HepG2 (cell line): Measurements from ENCODE around the gene LIME1. TPM values are rescaled to one million over a fixed set of nuclear protein-coding genes. Genes with fewer than 3 reads are reported as not detected.

Experiments used
- ARNT2 ChIP-seq: sonication (generic); formaldehyde crosslinking; IDR thresholded peaks from 2 replicates; pipeline ENCODE4 v1.8.0; 2022; ENCODE audit warnings: mild to moderate bottlenecking, low read depth, missing genetic modification reagents, moderate library complexity
- ATAD3A ChIP-seq: sonication (generic); formaldehyde crosslinking; IDR thresholded peaks from 2 replicates; pipeline ENCODE4 v1.4.0; 2020; ENCODE audit warnings: missing genetic modification reagents
- FLYWCH1 ChIP-seq: sonication (generic); formaldehyde crosslinking; IDR thresholded peaks from 2 replicates; pipeline ENCODE4 v1.8.1; 2023; ENCODE audit warnings: mild to moderate bottlenecking, missing genetic modification reagents
- HMG20A ChIP-seq: IDR thresholded peaks from 2 replicates; pipeline ENCODE4 v1.6.1; 2016; ENCODE audit warnings: borderline replicate concordance
- HNF4G ChIP-seq, 2 experiments: sonication (generic) in 1 of 2; formaldehyde crosslinking in 1 of 2; IDR thresholded peaks; 2 replicates each; pipeline versions ENCODE4 v1.4.0 to v1.6.1; 2011 to 2020; ENCODE audit warnings: borderline replicate concordance in 2 of 2, low read depth in 2 of 2, mild to moderate bottlenecking in 2 of 2, low read length in 1 of 2, missing genetic modification reagents in 1 of 2, moderate library complexity in 1 of 2
- IRF2 ChIP-seq: IDR thresholded peaks from 2 replicates; pipeline ENCODE4 v1.6.1; 2018; ENCODE audit warnings: missing genetic modification reagents, missing compliant biosample characterization
- MAZ ChIP-seq, 2 experiments: sonication (generic) in 1 of 2; formaldehyde crosslinking in 1 of 2; IDR thresholded peaks; 2 replicates each; pipeline versions ENCODE4 v1.5.0 to v1.6.1; 2012 to 2020; ENCODE audit warnings: low read depth in 2 of 2, mild to moderate bottlenecking in 2 of 2, borderline replicate concordance in 1 of 2, improper control_type of control experiment in 1 of 2, low read length in 1 of 2, missing genetic modification reagents in 1 of 2, moderate library complexity in 1 of 2
- MZF1 ChIP-seq: sonication (generic); formaldehyde crosslinking; IDR thresholded peaks from 2 replicates; pipeline ENCODE4 v1.8.1; 2023; ENCODE audit warnings: mild to moderate bottlenecking, missing genetic modification reagents, borderline replicate concordance
- SRF ChIP-seq: IDR thresholded peaks from 2 replicates; pipeline ENCODE4 v1.6.1; 2011; ENCODE audit warnings: mild to moderate bottlenecking, low read depth, low read length, moderate library complexity
- TBL1XR1 ChIP-seq: fragments of 150-350 bp; IDR thresholded peaks from 2 replicates; pipeline ENCODE4 v1.6.1; 2014; ENCODE audit warnings: borderline replicate concordance, low read length; ENCODE audit not compliant: partially characterized antibody
- TMF1 ChIP-seq: sonication (generic); formaldehyde crosslinking; IDR thresholded peaks from 2 replicates; pipeline ENCODE4 v1.8.1; 2022; ENCODE audit warnings: low read depth, missing genetic modification reagents
- ZEB1 ChIP-seq: IDR thresholded peaks from 2 replicates; pipeline ENCODE4 v1.6.1; 2012; ENCODE audit warnings: mild to moderate bottlenecking, low read depth, inconsistent platforms; ENCODE audit not compliant: insufficient replicate concordance
- ZNF3 ChIP-seq: IDR thresholded peaks from 2 replicates; pipeline ENCODE4 v1.7.0; 2017; ENCODE audit warnings: inconsistent platforms
- ZNF569 ChIP-seq: sonication (generic); formaldehyde crosslinking; IDR thresholded peaks from 2 replicates; pipeline ENCODE4 v1.5.0; 2020; ENCODE audit warnings: mild to moderate bottlenecking, missing genetic modification reagents, moderate library complexity, borderline replicate concordance
- ZNF761 ChIP-seq: sonication (generic); formaldehyde crosslinking; conservative IDR thresholded peaks from 2 replicates; pipeline ENCODE4 v1.4.0; 2020; ENCODE audit warnings: mild to moderate bottlenecking, missing genetic modification reagents
- polyA plus RNA-seq, 8 experiments: library from polyadenylated mRNA; depleted of rRNA in 3 of 8; stranded (reverse) in 7 of 8; unstranded in 1 of 8; fragments of >200 nt; fragmentation: Illumina TruSeq in 4 of 8; extraction: Trizol in 4 of 8; gene quantifications; 2 replicates each; pipeline versions ENCODE4 v1.2.1 to v1.2.3, GENCODE V29; 2011 to 2016; ENCODE audit warnings: low read depth in 4 of 8, missing spikeins in 1 of 8, mixed read lengths in 1 of 8; ENCODE audit not compliant: insufficient read depth in 1 of 8
- total RNA-seq, 5 experiments: library from RNA; depleted of rRNA; stranded (reverse); fragments of >200 nt; fragmentation: Illumina TruSeq; extraction: Trizol; gene quantifications; 2 replicates each; pipeline ENCODE4 v1.2.3, GENCODE V29; 2016; ENCODE audit warnings: low read depth in 1 of 5
- TF ChIP-seq, protein P1 (sequence below): sonication (generic); formaldehyde crosslinking; IDR thresholded peaks from 2 replicates; pipeline ENCODE4 v1.4.0; 2020; ENCODE audit warnings: missing genetic modification reagents
- TF ChIP-seq, protein P2 (sequence below): sonication (generic); formaldehyde crosslinking; IDR thresholded peaks from 2 replicates; pipeline ENCODE4 v1.4.0; 2020; ENCODE audit warnings: mild to moderate bottlenecking, missing genetic modification reagents
- TF ChIP-seq, protein P3 (sequence below): sonication (generic); formaldehyde crosslinking; IDR thresholded peaks from 2 replicates; pipeline ENCODE4 v1.8.0; 2022; ENCODE audit warnings: mild to moderate bottlenecking, missing genetic modification reagents, borderline replicate concordance
- TF ChIP-seq, protein P4 (sequence below): sonication (generic); formaldehyde crosslinking; conservative IDR thresholded peaks from 2 replicates; pipeline ENCODE4 v1.4.0; 2020; ENCODE audit warnings: missing genetic modification reagents

Gene LIME1
- total and polyA plus RNA-seq, 2 of the 13 experiments (the other 11 are each of a cell fraction or from before 2014, with no cell fraction given) = 13.0 to 61.5 TPM

DNA sequence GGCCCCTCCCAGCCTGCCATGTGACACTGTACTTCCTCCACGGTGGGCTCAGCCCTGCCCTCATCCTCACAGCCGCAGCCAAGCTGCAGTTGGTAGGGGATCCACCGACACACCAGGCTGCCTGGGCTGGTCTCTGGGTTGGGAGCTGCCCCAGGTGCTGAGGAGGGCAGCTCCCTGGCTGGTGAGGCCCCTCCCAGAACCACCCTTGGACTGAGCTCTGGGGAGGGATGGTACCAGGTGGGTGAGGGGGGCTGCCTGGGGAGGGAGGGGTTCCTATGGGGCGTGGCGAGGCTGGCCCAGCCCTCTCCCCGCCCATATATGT is 40.2 kb upstream of the LIME1 start (continued):
- TF ChIP-seq, protein P1, sequence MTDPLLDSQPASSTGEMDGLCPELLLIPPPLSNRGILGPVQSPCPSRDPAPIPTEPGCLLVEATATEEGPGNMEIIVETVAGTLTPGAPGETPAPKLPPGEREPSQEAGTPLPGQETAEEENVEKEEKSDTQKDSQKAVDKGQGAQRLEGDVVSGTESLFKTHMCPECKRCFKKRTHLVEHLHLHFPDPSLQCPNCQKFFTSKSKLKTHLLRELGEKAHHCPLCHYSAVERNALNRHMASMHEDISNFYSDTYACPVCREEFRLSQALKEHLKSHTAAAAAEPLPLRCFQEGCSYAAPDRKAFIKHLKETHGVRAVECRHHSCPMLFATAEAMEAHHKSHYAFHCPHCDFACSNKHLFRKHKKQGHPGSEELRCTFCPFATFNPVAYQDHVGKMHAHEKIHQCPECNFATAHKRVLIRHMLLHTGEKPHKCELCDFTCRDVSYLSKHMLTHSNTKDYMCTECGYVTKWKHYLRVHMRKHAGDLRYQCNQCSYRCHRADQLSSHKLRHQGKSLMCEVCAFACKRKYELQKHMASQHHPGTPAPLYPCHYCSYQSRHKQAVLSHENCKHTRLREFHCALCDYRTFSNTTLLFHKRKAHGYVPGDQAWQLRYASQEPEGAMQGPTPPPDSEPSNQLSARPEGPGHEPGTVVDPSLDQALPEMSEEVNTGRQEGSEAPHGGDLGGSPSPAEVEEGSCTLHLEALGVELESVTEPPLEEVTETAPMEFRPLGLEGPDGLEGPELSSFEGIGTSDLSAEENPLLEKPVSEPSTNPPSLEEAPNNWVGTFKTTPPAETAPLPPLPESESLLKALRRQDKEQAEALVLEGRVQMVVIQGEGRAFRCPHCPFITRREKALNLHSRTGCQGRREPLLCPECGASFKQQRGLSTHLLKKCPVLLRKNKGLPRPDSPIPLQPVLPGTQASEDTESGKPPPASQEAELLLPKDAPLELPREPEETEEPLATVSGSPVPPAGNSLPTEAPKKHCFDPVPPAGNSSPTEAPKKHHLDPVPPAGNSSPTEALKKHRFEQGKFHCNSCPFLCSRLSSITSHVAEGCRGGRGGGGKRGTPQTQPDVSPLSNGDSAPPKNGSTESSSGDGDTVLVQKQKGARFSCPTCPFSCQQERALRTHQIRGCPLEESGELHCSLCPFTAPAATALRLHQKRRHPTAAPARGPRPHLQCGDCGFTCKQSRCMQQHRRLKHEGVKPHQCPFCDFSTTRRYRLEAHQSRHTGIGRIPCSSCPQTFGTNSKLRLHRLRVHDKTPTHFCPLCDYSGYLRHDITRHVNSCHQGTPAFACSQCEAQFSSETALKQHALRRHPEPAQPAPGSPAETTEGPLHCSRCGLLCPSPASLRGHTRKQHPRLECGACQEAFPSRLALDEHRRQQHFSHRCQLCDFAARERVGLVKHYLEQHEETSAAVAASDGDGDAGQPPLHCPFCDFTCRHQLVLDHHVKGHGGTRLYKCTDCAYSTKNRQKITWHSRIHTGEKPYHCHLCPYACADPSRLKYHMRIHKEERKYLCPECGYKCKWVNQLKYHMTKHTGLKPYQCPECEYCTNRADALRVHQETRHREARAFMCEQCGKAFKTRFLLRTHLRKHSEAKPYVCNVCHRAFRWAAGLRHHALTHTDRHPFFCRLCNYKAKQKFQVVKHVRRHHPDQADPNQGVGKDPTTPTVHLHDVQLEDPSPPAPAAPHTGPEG (CRISPR knock-in tag) = no peak
- TF ChIP-seq ZNF569 (CRISPR knock-in tag) (no peak), ATAD3A (no peak), HMG20A (CRISPR knock-in tag) (no peak), ZNF3 (CRISPR knock-in tag) (no peak), IRF2 (CRISPR knock-in tag) (no peak), HNF4G (IDR thresholded peaks at IDR 0.05; ENCODE audit: borderline replicate concordance, low read depth, low read length) (no peak), HNF4G (CRISPR knock-in tag; IDR thresholded peaks at IDR 0.05; ENCODE audit: borderline replicate concordance, low read depth) (no peak), TMF1 (CRISPR knock-in tag) (no peak), MZF1 (CRISPR knock-in tag) (no peak), TBL1XR1 (no peak), ZEB1 (no peak), ARNT2 (CRISPR knock-in tag) (no peak), SRF (no peak), ZNF761 (0 out of 2 replicates have a peak, but pooled peaks have one; percentile 15), FLYWCH1 (CRISPR knock-in tag) (no peak), MAZ (IDR thresholded peaks at IDR 0.05; ENCODE audit: borderline replicate concordance, low read depth, low read length) (no peak), MAZ (CRISPR knock-in tag; IDR thresholded peaks at IDR 0.05; ENCODE audit: low read depth) (0 out of 2 replicates have a peak, but pooled peaks have one; percentile 2)
- TF ChIP-seq, protein P2, sequence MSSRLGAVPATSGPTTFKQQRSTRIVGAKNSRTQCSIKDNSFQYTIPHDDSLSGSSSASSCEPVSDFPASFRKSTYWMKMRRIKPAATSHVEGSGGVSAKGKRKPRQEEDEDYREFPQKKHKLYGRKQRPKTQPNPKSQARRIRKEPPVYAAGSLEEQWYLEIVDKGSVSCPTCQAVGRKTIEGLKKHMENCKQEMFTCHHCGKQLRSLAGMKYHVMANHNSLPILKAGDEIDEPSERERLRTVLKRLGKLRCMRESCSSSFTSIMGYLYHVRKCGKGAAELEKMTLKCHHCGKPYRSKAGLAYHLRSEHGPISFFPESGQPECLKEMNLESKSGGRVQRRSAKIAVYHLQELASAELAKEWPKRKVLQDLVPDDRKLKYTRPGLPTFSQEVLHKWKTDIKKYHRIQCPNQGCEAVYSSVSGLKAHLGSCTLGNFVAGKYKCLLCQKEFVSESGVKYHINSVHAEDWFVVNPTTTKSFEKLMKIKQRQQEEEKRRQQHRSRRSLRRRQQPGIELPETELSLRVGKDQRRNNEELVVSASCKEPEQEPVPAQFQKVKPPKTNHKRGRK = no peak
- TF ChIP-seq, protein P3, sequence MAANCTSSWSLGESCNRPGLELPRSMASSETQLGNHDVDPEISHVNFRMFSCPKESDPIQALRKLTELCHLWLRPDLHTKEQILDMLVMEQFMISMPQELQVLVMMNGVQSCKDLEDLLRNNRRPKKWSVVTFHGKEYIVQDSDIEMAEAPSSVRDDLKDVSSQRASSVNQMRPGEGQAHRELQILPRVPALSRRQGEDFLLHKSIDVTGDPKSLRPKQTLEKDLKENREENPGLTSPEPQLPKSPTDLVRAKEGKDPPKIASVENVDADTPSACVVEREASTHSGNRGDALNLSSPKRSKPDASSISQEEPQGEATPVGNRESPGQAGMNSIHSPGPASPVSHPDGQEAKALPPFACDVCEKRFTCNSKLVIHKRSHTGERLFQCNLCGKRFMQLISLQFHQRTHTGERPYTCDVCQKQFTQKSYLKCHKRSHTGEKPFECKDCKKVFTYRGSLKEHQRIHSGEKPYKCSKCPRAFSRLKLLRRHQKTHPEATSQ (CRISPR knock-in tag) = no peak
- TF ChIP-seq, protein P4, sequence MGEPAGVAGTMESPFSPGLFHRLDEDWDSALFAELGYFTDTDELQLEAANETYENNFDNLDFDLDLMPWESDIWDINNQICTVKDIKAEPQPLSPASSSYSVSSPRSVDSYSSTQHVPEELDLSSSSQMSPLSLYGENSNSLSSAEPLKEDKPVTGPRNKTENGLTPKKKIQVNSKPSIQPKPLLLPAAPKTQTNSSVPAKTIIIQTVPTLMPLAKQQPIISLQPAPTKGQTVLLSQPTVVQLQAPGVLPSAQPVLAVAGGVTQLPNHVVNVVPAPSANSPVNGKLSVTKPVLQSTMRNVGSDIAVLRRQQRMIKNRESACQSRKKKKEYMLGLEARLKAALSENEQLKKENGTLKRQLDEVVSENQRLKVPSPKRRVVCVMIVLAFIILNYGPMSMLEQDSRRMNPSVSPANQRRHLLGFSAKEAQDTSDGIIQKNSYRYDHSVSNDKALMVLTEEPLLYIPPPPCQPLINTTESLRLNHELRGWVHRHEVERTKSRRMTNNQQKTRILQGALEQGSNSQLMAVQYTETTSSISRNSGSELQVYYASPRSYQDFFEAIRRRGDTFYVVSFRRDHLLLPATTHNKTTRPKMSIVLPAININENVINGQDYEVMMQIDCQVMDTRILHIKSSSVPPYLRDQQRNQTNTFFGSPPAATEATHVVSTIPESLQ = no peak
